Cardiac septum (tissue), 1 donor: Measurements from ENCODE around the gene SNRPA1. TPM values are rescaled to one million over a fixed set of nuclear protein-coding genes. Genes with fewer than 3 reads are reported as not detected.
"Not testable (repeated sequence)": the region's sequence is repeated elsewhere in the genome, so short reads cannot be mapped to it uniquely, and the experiment has no call there.

Source experiments
- DNase-seq: peaks from one replicate; pipeline ENCODE4 v3.0.0-alpha.2; 2020; ENCODE audit warnings: low spot score
- intact Hi-C: fragments of 100-400 bp; cut with DNase I; formaldehyde crosslinking; loops from one replicate; pipeline ENCODE4 v1.14.0; 2022
- total RNA-seq: library from RNA; stranded (reverse); fragmentation: NEBNext Ultra II Directional; extraction: Animal tissue kit (Norgen Biotek cat#: 25700); gene quantifications from one replicate; pipeline ENCODE4 v1.2.1, GENCODE V29; 2021
- donor health status: DM: no; HTN: no; CAD: no.

The SNRPA1 gene
- total RNA-seq, 1 donor from 2014 or later: 26.0 TPM

DNA sequence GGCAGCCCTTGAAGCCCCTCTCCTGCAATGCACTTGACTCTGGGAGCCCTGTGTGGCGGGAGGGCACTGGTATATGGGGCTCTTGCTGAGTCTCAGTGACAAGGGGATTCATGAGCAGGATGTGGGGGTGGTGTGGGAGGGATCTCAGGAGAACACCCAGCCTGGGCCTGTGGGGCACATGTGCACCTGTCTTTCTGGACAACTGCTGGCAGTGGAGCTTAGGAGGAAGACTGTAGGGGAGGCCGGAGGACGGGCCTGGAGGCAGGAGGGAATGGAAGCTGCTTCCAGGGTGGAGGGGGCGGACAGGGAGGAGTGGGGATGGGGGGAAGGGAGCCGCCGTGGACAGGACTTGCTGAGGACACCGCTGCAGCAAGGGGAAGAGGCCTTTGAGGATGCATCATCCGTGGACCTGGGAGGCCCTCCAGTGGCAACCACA lies 10.8 kb upstream of the SNRPA1 start:
- intact Hi-C loops: no loop called here
- DNase-seq: peak; percentile 46

DNA sequence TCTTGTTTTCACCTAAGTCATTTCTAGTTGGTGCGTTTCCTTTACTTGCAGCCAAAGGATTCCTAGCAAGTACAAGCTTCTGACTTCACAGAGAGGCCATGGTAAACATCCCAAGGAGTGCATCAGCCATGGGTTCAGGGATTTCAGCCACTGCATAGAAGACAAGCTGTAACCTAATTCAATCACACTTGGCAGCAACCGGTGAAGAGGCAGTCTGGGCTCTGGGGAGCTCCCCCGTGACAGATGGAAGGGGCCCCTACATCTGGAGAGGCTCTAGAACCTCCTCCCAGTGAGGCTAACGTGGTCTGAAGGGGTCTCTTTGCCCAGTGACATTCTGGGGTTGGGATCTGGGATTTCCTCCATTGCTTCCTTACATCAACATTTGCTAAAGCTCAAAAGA lies 8.4 kb upstream of the SNRPA1 start:
- intact Hi-C loops: loop anchor here (5.0 kb wide), 1 partner anchor 189 kb away; no protein-coding TSS in a partner anchor
- no peak for DNase-seq

- DNase-seq: no peak
- intact Hi-C loops: loop anchor here (5.0 kb wide), 1 partner anchor 286 kb away; no protein-coding TSS in a partner anchor
These were observed 1.7 kb upstream of the SNRPA1 start for GRCh38 chr15:101296418-101297405.

- intact Hi-C loops: loop anchor here (5.0 kb wide), 1 partner anchor 287 kb away; no protein-coding TSS in a partner anchor
- DNase-seq: no peak
These were observed 636 bp upstream of the SNRPA1 start for GRCh38 chr15:101295607-101296161.

DNA sequence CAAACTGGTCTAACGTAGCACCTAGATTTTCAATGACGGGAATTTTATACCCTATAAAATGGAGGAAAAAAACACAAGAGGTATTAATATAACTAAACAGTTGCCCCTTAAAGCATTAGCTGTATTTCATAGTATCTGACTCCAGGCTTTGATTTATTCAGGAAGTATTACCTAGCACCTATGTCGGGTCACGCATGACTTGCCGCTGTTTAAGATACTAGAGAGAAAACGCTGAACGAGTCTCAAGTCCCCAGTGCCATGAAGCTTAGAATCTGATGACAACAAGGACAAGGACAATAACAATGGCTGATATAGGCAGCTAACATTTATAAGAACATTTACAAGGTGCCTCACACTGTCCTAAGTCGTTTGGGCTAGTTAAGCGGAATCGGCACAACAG lies 1.9 kb downstream of the SNRPA1 start:
- intact Hi-C loops: loop anchor here (5.0 kb wide), 1 partner anchor 359 kb away; the partner anchor contains the start of gene TM2D3
- DNase-seq: no peak

GRCh38 chr15:101288905-101289513 lies 6.0 kb downstream of the SNRPA1 start:
- intact Hi-C loops: no loop called here

DNA sequence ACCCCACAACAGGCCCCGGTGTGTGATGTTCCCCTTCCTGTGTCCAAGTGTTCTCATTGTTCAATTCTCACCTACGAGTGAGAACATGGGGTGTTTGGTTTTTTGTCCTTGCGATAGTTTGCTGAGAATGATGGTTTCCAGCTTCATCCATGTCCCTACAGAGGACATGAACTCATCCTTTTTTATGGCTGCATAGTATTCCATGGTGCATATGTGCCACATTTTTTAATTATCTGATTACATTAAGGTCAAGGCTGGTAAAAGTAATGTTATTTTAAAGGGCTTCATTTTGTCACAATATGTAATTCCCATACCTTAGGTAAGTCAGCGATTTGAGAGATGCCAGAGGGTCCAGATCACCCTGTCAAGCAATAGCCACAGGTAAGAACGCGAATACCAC lies 7.7 kb downstream of the SNRPA1 start:
- intact Hi-C loops, DNase-seq: not testable (repeated sequence)

More at GRCh38 chr15:101288905-101289513, 6.0 kb downstream of the SNRPA1 start:
- DNase-seq: no peak

DNA sequence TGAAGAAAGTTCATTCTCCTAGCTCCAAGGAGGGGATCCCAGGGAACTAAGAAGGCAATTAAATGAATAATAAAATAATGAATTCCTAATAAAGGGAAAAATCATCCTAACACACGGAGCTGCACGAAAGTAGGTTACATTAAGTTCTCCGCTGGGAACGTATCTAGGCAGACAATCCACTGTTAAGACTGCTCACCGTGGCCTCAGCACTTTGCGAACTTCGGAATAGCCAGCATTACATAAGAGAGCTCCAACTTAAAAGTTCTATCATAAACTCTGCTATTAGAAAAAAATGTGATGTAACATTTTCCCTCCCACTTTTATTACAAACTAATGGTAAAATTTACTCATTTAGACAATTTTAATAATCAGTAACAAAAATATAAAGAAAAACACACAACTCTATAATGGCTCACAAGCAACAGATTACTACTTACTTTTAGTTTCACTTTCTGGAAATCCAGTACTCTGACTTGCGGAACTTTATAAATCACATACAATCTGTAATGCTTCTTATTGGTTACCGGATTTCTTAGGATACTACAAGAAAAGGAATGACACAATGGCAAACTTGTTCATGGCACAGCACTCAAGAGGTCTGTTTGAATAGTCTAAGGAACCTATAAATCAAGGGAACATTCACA lies 8.5 kb downstream of the SNRPA1 start:
- intact Hi-C loops: no loop called here
- no peak for DNase-seq

- intact Hi-C loops: no loop called here
- no peak for DNase-seq
These were observed 11.1 kb downstream of the SNRPA1 start for GRCh38 chr15:101283931-101284330.

- DNase-seq: no peak
- intact Hi-C loops: no loop called here
These were observed 15.0 kb downstream of the SNRPA1 start for GRCh38 chr15:101280007-101280406.

DNA sequence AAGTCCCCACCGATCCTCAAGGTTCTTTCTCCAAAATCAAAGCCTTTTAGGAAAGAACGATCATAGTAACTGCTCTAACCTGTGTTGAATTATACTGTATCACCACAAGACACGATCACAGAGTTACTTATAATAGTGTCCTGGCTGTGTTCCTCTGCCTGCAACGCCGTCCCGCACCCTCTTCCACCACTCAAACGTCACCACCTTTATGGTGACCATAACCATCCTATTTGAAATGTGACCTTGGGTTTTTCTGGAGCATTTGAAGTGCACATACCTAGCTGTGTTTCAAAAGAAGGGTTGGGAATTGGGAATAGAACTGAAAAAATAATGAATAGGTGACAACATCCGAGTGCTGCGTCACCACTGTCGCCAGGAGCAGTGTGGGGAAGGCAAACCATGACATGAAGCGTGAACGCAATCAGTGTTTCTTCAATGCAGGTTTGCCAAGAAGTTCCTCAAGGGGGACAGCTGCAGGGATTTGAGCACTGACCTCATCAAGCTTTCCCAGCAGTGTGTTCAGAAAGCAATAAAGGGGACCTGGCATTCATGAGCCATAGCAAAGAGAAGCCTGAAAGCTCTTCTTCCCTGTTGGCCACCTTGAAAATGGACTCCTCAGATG lies 17.0 kb downstream of the SNRPA1 start:
- intact Hi-C loops: loop anchor here (10.0 kb wide), 1 partner anchor 673 kb away; the partner anchor contains the start of genes ASB7 and LINS1
- DNase-seq: no peak

- intact Hi-C loops: loop anchor here (10.0 kb wide), 1 partner anchor 672 kb away; the partner anchor contains the start of genes ASB7 and LINS1
- peak; percentile 95 for DNase-seq
These were observed 17.8 kb downstream of the SNRPA1 start, which contains the start of gene SELENOS for GRCh38 chr15:101277038-101277822. TSS of gene SELENOS (minus strand) at chr15:101277485. CDS start at chr15:101277417, 68 bp downstream.

DNA sequence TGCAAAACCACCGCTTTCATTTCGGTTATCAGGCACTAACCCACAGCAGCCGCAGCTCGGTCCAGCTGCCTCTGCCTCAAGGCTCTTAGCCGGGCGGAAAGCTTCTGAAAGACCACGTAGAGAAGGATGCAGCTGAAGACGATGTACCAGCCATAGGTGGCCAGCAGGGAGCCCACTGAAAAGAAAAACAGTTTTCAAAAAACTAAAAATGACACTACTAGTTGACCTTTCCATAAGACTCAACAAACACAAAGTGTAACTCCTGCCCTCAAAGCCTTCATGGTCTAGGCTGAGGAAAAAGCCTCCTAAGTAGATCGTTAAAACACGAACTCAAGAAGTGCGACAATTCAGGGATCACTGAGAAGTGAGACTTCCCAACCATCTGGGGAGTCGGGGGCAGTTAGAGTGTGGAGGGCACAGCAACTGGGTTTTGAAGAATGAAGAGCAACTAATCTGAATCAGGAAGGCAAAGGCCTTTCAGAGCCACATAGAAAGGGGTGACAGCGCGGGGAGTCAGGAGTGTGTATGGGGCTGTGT lies 18.5 kb downstream of the SNRPA1 start:
- intact Hi-C loops: loop anchor here (10.0 kb wide), 1 partner anchor 672 kb away; the partner anchor contains the start of genes ASB7 and LINS1
- no peak for DNase-seq

- intact Hi-C loops: loop anchor here (10.0 kb wide), 1 partner anchor 670 kb away; the partner anchor contains the start of genes ASB7 and LINS1
- DNase-seq: no peak
These were observed 20.0 kb downstream of the SNRPA1 start for GRCh38 chr15:101275018-101275417.

- no peak for DNase-seq
- intact Hi-C loops: loop anchor here (10.0 kb wide), 1 partner anchor 669 kb away; the partner anchor contains the start of genes ASB7 and LINS1
These were observed 21.5 kb downstream of the SNRPA1 start for GRCh38 chr15:101273534-101273933.

DNA sequence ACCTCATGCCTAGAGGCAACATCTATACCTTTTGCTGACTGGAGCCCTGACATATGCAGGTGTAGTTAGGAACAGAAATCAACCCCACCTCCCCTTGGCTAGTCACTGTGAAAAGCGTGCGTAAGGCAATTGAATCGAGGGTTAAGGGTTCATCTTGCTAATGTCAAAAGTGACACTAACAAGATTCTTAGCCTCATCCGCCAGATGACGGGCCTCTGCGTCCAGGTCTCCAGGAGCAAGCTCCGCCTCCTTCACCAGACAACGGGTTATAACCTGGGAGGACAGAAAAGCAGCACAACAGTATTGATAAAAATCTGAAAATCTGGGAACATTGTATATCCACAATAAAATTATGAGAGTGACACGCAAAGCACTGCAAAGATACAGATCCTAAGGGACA lies 22.5 kb downstream of the SNRPA1 start:
- intact Hi-C loops: loop anchor here (10.0 kb wide), 1 partner anchor 668 kb away; the partner anchor contains the start of genes ASB7 and LINS1
- DNase-seq: no peak

- no peak for DNase-seq
- intact Hi-C loops: loop anchor here (10.0 kb wide), 1 partner anchor 665 kb away; the partner anchor contains the start of genes ASB7 and LINS1
These were observed 25.4 kb downstream of the SNRPA1 start for GRCh38 chr15:101269479-101270223.
